ENCODE data around the gene RAB8A.

The RAB8A gene

DNA sequence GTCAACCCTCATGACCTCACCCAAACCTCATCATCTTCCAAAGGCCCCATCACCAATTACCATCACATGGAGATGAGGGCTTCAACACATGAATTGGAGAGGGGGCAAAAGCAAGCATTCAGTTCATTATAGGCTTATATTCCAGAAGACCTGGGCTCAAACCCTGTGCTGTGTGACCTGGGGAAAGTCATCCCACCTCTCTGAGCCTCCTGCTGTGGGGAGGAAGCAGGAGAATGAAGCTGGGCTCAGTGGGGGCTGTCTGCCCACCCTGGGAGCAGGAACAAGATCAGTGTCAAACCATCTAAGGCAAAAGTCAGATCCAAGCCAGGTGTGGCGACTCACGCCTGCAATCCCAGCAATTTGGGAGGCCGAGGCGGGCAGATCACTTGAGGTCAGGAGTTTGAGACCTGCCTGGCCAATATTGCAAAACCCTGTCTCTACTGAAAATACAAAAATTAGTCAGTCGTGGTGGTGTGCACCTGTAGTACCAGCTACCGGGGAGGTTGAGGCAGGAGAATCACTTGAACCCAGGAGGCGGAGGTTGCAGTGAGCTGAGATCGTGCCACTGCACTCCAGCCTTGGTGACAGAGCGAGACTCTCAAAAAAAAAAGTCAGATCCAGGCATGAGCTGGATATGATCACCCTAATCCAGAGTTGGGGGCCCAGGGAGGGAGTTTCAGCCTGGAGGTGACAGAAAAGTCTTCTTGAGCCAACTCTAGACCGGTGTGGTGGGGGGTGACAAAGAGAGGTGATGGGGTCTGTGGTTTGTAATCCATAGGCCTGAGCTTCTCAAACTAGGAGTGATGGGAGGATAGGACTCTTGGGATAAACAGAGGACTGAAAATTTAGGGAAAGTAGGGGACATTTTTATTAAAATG is 37.0 kb upstream of the RAB8A start:
- Histone ChIP-seq H3K27me3 (ENCODE audit: low read depth, low read length) (no peaks in the 10 kb centered on the region), H3K4me3 (ENCODE audit: low read length) (peak overlapping the region; percentile 84; the same call in 1 of the 2 replicates), H3K9ac (ENCODE audit: low read length) (peak overlapping the region; percentile 88; the same call in 1 of the 2 replicates), H3K79me2 (ENCODE audit: low read length) (peaks cover 42% of the 10 kb centered on the region), H3K36me3 (replicated peaks; ENCODE audit: low read depth, low read length) (peaks cover 20% of the 10 kb centered on the region), H3K4me2 (ENCODE audit: low read length) (peak overlapping the region; percentile 81), H3K9me3 (ENCODE audit: insufficient read depth, low read length) (no peaks in the 10 kb centered on the region), H3K27ac (ENCODE audit: low read length) (peak overlapping the region; percentile 40; the same call in 1 of the 2 replicates), H2AFZ (ENCODE audit: low read depth, low read length) (no peak overlapping the region), H3K4me1 (ENCODE audit: low read length) (peaks cover 56% of the 10 kb centered on the region), H4K20me1 (ENCODE audit: insufficient read depth, low read length) (peaks cover 7% of the 10 kb centered on the region)
- TF ChIP-seq, protein P1, sequence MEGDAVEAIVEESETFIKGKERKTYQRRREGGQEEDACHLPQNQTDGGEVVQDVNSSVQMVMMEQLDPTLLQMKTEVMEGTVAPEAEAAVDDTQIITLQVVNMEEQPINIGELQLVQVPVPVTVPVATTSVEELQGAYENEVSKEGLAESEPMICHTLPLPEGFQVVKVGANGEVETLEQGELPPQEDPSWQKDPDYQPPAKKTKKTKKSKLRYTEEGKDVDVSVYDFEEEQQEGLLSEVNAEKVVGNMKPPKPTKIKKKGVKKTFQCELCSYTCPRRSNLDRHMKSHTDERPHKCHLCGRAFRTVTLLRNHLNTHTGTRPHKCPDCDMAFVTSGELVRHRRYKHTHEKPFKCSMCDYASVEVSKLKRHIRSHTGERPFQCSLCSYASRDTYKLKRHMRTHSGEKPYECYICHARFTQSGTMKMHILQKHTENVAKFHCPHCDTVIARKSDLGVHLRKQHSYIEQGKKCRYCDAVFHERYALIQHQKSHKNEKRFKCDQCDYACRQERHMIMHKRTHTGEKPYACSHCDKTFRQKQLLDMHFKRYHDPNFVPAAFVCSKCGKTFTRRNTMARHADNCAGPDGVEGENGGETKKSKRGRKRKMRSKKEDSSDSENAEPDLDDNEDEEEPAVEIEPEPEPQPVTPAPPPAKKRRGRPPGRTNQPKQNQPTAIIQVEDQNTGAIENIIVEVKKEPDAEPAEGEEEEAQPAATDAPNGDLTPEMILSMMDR (IDR thresholded peaks at IDR 0.05; ENCODE audit: low read depth, low read length) = no peak
- TF ChIP-seq EZH2phosphoT487 (IDR thresholded peaks at IDR 0.05; ENCODE audit: low read depth) = no peak

DNA sequence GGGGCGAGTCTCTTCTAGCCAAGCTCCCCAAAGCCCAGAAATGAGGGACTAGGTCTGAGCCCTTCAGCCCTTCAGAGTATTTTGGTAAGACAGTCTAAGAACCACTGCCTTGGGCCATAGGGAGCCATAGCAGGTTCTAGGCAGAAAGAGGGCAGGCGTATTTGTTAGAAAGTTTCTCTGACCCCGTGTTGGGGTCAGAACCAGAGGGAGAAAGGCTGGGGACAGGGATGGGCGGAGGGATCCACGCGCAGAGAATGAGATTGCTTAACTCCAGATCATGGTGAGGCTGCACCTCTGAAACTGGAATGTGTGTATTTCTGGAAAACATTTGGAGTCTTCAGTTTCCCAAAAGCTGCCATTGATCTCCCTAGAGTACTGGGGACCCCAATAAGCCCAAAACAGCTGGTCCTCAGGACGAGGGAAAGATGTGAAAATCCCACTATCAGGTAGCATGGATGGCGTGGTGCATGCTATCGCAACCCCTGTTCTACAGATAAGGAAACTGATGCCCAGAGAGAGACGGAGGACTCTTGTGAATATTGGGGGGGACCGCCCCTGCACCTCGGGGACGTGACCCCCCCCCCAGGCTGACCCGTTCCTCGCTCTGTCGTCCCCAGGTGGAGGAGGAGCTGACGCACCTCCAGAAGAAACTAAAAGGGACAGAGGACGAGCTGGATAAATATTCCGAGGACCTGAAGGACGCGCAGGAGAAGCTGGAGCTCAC is 36.1 kb upstream of the RAB8A start:
- TF ChIP-seq, protein P1 (IDR thresholded peaks at IDR 0.05; ENCODE audit: low read depth, low read length) = no peak
- TF ChIP-seq EZH2phosphoT487 (IDR thresholded peaks at IDR 0.05; ENCODE audit: low read depth) = no peak
- Histone ChIP-seq H3K79me2 (ENCODE audit: low read length) (peaks cover 51% of the 10 kb centered on the region), H3K4me2 (ENCODE audit: low read length) (peak overlapping the region; percentile 81), H3K27me3 (ENCODE audit: low read depth, low read length) (no peaks in the 10 kb centered on the region), H3K4me1 (ENCODE audit: low read length) (peaks cover 56% of the 10 kb centered on the region), H3K9me3 (ENCODE audit: insufficient read depth, low read length) (no peaks in the 10 kb centered on the region), H3K9ac (ENCODE audit: low read length) (peak overlapping the region; percentile 88), H3K4me3 (ENCODE audit: low read length) (peak overlapping the region; percentile 84), H3K36me3 (replicated peaks; ENCODE audit: low read depth, low read length) (peaks cover 28% of the 10 kb centered on the region), H4K20me1 (ENCODE audit: insufficient read depth, low read length) (peaks cover 16% of the 10 kb centered on the region), H3K27ac (ENCODE audit: low read length) (peak overlapping the region; percentile 67), H2AFZ (ENCODE audit: low read depth, low read length) (no peak overlapping the region)

DNA sequence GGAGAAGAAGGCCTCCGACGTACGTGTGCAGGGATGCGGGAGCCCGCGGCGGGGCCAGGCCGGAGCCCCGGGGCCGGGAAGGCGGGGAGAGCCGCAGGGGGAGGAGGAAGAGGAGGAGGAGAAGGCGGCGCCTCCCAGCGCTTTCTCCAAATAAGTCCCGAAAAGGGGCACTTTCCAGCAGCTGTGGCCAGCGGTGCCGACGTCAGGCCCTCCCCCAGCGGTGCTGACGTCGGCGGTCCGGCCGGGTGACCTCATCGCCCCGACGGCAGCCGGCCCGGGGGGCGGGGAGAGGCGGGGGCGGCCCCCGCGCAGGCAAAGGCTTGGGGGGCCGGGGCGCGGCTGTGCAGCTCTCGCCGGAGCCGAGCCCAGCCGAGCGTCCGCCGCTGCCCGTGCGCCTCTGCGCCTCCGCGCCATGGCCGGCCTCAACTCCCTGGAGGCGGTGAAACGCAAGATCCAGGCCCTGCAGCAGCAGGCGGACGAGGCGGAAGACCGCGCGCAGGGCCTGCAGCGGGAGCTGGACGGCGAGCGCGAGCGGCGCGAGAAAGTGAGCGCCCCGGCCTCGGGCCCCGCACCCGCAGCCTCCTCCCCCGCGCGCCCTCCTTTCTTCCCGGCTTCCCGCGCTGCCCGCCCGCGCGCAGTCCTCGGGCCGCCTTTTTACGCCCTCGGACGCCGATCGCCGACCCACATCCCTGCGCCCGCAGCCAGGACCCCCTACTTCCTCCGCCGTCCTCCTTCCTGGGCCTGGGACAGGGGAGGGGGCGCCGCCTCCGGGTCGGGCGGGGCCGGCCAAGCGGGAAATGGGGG is 35.3 kb upstream of the RAB8A start, which contains the start of gene TPM4:
Gene TPM4, plus strand, starts transcription at position 342 of the 804 bp plus-strand sequence. Its CDS starts 71 bp downstream, at position 413.
- Histone ChIP-seq H3K4me3 (ENCODE audit: low read length) (peak within 1 kb of the TSS; percentile 84), H3K9me3 (ENCODE audit: insufficient read depth, low read length) (no peaks in the 10 kb centered on the region), H3K79me2 (ENCODE audit: low read length) (peaks cover 59% of the 10 kb centered on the region), H4K20me1 (ENCODE audit: insufficient read depth, low read length) (peaks cover 24% of the 10 kb centered on the region), H3K4me2 (ENCODE audit: low read length) (peak within 1 kb of the TSS; percentile 99), H3K27ac (ENCODE audit: low read length) (peak within 1 kb of the TSS; percentile 96), H3K9ac (ENCODE audit: low read length) (peak within 1 kb of the TSS; percentile 91), H3K27me3 (ENCODE audit: low read depth, low read length) (no peaks in the 10 kb centered on the region), H2AFZ (ENCODE audit: low read depth, low read length) (no peak within 1 kb of the TSS), H3K4me1 (ENCODE audit: low read length) (peaks cover 58% of the 10 kb centered on the region), H3K36me3 (replicated peaks; ENCODE audit: low read depth, low read length) (peaks cover 36% of the 10 kb centered on the region)
- no peak for TF ChIP-seq EZH2phosphoT487 (IDR thresholded peaks at IDR 0.05; ENCODE audit: low read depth)
- TF ChIP-seq, protein P1 (IDR thresholded peaks at IDR 0.05; ENCODE audit: low read depth, low read length) = no peak
